NT2/D1 (cell line): ENCODE data around the gene ARHGEF4.
A peak's percentile ranks its signal among the peaks of the same experiment; 100 is the strongest.

Source experiments
- DNase-seq: peaks from one replicate; pipeline ENCODE4 v3.0.0-alpha.2; 2011; ENCODE audit warnings: low read depth, low spot score
- H3K27me3 ChIP-seq: 2 replicates; pipeline ENCODE4 v1.6.0; 2011; ENCODE audit warnings: mild to moderate bottlenecking; ENCODE audit not compliant: insufficient read length, insufficient read depth
- H3K36me3 ChIP-seq: 2 replicates; pipeline ENCODE4 v1.6.1; 2011; ENCODE audit warnings: mild to moderate bottlenecking, low read length, mixed read lengths; ENCODE audit not compliant: insufficient read depth, insufficient read length
- H3K4me1 ChIP-seq: 2 replicates; pipeline ENCODE4 v1.5.1; 2011; ENCODE audit not compliant: insufficient read depth, insufficient read length
- H3K4me3 ChIP-seq: 2 replicates; pipeline ENCODE4 v1.5.1; 2011; ENCODE audit warnings: low read depth; ENCODE audit not compliant: insufficient read length
- H3K9ac ChIP-seq: 2 replicates; pipeline ENCODE4 v1.6.0; 2011; ENCODE audit warnings: low read depth; ENCODE audit not compliant: insufficient read length
- H3K9me3 ChIP-seq: 2 replicates; pipeline ENCODE4 v1.5.1; 2011; ENCODE audit warnings: mild to moderate bottlenecking, low read length; ENCODE audit not compliant: insufficient read depth
- SUZ12 ChIP-seq: IDR thresholded peaks from 2 replicates; pipeline ENCODE4 v1.6.1; 2011; ENCODE audit not compliant: insufficient read length, insufficient read depth; ENCODE audit errors: extremely low read depth
- YY1 ChIP-seq: IDR thresholded peaks from 2 replicates; pipeline ENCODE4 v1.6.1; 2011; ENCODE audit not compliant: insufficient read length, insufficient read depth
- ZNF274 ChIP-seq: IDR thresholded peaks from 2 replicates; pipeline ENCODE4 v1.6.1; 2011; ENCODE audit warnings: mild to moderate bottlenecking, low read depth, low read length

The ARHGEF4 gene

DNA sequence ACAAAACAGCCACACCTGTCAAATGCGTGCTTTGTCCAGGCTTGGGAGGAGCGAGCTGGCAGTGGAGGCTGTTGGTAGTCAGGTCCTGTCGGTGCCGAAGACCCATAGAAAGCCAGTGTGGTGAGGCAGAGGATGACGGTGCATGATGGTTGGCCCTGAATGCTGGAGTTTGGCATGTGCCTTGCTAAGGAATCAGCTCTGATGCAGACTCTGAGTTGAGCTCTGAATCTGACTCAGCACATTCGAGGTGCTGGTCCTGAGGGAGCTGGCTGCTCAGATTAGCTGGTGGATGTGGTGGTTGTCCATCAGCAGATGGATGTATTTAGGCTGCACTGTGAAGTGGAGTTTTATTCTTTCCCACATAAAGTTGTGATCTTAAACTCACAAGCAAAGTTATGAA lies 111.3 kb downstream of the ARHGEF4 start:
- DNase-seq: no peak
- no peaks in the 10 kb centered on the region for H3K27me3 ChIP-seq
- peaks cover 27% of the 10 kb centered on the region for H3K9me3 ChIP-seq
- no peaks in the 10 kb centered on the region for H3K36me3 ChIP-seq
- H3K9ac ChIP-seq: no peak overlapping the region
- TF ChIP-seq SUZ12 (no peak), YY1 (no peak), ZNF274 (no peak)
- H3K4me3 ChIP-seq: no peak overlapping the region
- H3K4me1 ChIP-seq: peaks cover 3% of the 10 kb centered on the region

GRCh38 chr2:130949954-130950353 lies 113.2 kb downstream of the ARHGEF4 start:
- DNase-seq: no peak

GRCh38 chr2:130951018-130951417 lies 114.3 kb downstream of the ARHGEF4 start:
- H3K27me3 ChIP-seq: no peaks in the 10 kb centered on the region
- no peaks in the 10 kb centered on the region for H3K9me3 ChIP-seq
- no peak overlapping the region for H3K9ac ChIP-seq
- DNase-seq: no peak
- H3K36me3 ChIP-seq: no peaks in the 10 kb centered on the region
- H3K4me1 ChIP-seq: peaks cover 3% of the 10 kb centered on the region
- TF ChIP-seq ZNF274: no peak
- TF ChIP-seq SUZ12: no peak
- TF ChIP-seq YY1: no peak
- no peak overlapping the region for H3K4me3 ChIP-seq

More at GRCh38 chr2:130949954-130950353, 113.2 kb downstream of the ARHGEF4 start:
- Histone ChIP-seq H3K4me1 (peaks cover 3% of the 10 kb centered on the region), H3K27me3 (no peaks in the 10 kb centered on the region), H3K36me3 (no peaks in the 10 kb centered on the region), H3K4me3 (no peak overlapping the region), H3K9me3 (peaks cover 7% of the 10 kb centered on the region; the same call in 1 of the 2 replicates), H3K9ac (no peak overlapping the region)
- TF ChIP-seq ZNF274: no peak
- no peak for TF ChIP-seq YY1
- no peak for TF ChIP-seq SUZ12

DNA sequence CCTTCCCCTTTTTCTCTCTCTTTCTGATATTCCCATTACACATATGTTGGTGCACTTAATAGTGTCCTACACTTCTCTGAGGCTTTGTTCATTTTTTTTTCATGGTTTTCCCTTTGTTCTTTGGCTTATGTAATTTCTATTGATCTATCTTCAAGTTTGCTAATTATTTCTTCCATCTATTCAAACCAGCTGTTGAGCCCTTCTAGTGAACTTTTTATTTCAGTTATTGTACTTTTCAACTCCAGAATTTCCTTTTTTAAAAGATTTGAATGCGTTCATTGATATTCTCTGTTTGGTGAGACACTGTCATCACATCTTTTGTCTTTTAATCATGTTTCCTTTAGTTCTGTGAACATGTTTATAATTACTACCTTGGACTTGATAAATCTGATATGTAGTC lies 118.2 kb downstream of the ARHGEF4 start:
- no peak for DNase-seq
- no peak overlapping the region for H3K9ac ChIP-seq
- no peaks in the 10 kb centered on the region for H3K27me3 ChIP-seq
- H3K36me3 ChIP-seq: no peaks in the 10 kb centered on the region
- TF ChIP-seq YY1: no peak
- TF ChIP-seq SUZ12: no peak
- no peak for TF ChIP-seq ZNF274
- no peaks in the 10 kb centered on the region for H3K9me3 ChIP-seq
- no peak overlapping the region for H3K4me3 ChIP-seq
- peaks cover 5% of the 10 kb centered on the region for H3K4me1 ChIP-seq

DNA sequence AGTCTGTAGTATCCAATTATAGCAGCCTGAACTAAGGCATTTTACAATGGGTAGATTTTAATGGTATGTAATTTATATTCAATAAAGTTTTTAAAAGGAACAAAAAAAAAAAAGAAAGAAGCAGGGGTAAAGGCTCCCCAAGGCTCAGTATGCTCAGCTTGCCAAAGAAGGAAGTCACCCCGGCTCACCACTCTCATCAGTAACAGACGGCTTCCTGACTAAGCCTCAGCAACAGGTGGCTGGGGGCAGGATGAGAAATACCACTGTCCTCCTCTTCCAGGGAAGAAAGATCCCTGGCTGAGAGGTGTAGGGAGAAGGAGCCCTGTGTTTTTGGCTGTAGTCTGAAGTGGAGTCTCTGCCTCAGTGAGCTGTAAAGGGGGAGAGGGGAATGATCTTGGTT lies 121.2 kb downstream of the ARHGEF4 start:
- no peak for DNase-seq
- Histone ChIP-seq H3K9ac (no peak overlapping the region), H3K36me3 (no peaks in the 10 kb centered on the region), H3K27me3 (peaks cover 24% of the 10 kb centered on the region), H3K4me1 (peaks cover 5% of the 10 kb centered on the region), H3K4me3 (no peak overlapping the region), H3K9me3 (no peaks in the 10 kb centered on the region)
- TF ChIP-seq YY1 (no peak), SUZ12 (no peak), ZNF274 (no peak)

DNA sequence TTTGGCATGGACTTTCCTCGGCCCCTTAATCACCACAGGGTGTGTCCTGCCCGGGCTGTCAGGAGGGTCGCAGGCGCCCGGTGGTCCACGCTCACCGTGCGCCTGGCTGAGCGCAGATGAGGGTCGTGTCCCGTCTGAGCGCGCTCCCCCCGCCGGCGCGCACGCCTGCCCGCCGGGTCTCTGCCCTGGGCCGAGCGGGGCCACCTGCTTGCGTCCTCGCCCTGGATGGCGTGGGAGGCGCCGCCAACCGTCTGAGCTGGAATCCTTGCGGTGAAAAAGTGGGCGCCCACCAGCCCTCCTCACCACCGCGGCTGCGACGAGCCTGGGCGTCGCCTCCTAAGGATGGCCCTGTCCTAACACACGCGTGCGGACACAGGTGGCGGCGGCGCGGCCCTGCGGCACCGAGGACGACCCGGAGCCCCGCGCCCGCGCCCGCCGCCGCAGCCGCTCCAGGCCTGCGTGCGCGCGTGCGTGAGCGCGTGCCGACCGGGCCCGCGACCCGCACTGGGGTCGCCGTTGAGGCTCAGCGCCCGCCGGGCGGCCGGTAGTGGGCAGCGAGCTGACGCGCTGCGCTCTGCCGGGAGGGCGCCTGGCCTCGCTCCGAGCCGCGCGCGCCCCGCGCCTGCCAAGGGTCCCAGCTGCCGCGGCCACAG lies 126.6 kb downstream of the ARHGEF4 start:
- H3K36me3 ChIP-seq: no peaks in the 10 kb centered on the region
- H3K9ac ChIP-seq: peak overlapping the region; percentile 62
- DNase-seq: no peak
- peak overlapping the region; percentile 44 for H3K4me3 ChIP-seq
- TF ChIP-seq YY1 (no peak), SUZ12 (peak; percentile 16)
- H3K27me3 ChIP-seq: peaks cover 55% of the 10 kb centered on the region
- H3K4me1 ChIP-seq: peaks cover 21% of the 10 kb centered on the region
- no peaks in the 10 kb centered on the region for H3K9me3 ChIP-seq

DNA sequence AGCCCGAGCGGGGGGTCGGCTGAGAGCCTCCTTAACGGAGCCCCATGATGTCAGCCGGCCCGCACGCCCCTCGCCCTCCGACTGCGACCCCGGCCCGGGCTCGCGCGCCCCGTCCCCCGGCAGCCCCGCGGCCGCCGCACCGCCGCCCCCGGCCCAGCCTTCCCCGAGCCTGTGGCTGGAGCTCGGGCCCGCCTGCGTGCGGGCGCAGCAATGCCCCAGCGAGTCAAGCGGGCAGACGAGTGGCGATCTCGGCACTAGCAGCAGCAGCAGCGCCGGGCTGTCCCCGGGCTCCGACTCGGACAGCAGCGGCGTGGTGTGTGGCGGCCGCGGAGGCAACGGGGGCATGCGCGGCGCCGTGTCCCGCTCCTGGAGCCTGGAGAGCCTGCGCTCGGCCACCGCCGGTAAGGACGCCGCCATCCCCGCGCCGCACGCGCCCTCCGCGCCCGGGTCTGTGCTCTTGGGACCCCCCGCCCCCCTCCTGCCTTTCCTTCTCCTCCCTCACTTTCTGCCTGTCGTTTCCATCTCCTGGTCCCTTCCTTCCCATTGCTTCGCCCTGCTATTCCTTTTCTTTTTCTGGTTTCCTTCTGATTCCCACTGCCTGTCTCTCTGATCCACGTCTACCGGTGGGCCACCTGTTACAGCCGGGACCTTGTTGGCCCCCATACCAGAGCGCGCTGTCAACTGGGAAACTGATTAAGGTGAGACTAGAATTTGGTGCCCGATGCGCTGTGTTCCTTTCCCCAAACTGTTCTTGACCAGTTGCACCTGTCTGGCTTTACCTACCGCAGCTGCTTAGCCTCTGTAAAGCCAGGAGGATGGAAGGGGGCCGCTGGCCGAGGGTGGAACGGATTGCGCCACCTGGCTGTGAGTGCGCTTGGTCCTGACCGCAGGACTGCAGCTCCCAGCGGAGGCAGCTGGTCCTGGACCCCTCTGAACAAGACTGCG lies 127.4 kb downstream of the ARHGEF4 start:
- TF ChIP-seq ZNF274 (no peak), SUZ12 (peak; percentile 96)
- Histone ChIP-seq H3K9ac (peak overlapping the region; percentile 62), H3K9me3 (no peaks in the 10 kb centered on the region), H3K36me3 (no peaks in the 10 kb centered on the region), H3K4me3 (peak overlapping the region; percentile 45), H3K27me3 (peaks cover 55% of the 10 kb centered on the region), H3K4me1 (peaks cover 21% of the 10 kb centered on the region)
- peak; percentile 74 for DNase-seq
